Testis (tissue), 3 donors: Measurements from ENCODE around the gene PJA2. TPM values are rescaled to one million over a fixed set of nuclear protein-coding genes. Genes with fewer than 3 reads are reported as not detected.

Experiments
- DNase-seq: peaks from one replicate; pipeline ENCODE4 v3.0.0-alpha.2; 2019
- H3K27ac ChIP-seq, 2 donors: fragments of 200-600 bp; sonication (generic); one replicate each; pipeline ENCODE4 v1.5.1; 2019
- H3K27me3 ChIP-seq: fragments of 200-600 bp; sonication (generic); one replicate; pipeline ENCODE4 v1.5.1; 2019
- H3K36me3 ChIP-seq: fragments of 200-600 bp; sonication (generic); one replicate; pipeline ENCODE4 v1.5.1; 2017; ENCODE audit warnings: low read depth; ENCODE audit errors: missing control alignments
- H3K4me1 ChIP-seq: fragments of 200-600 bp; sonication (generic); one replicate; pipeline ENCODE4 v1.5.1; 2019
- H3K4me3 ChIP-seq, 2 donors: fragments of 200-600 bp; sonication (generic); one replicate each; pipeline ENCODE4 v1.5.1; 2017 to 2019
- H3K9me3 ChIP-seq: fragments of 200-600 bp; sonication (generic); one replicate; pipeline ENCODE4 v1.5.1; 2017
- CTCF ChIP-seq, 3 experiments: fragments of 450-650 bp in 2 of 3; fragments of 200-600 bp in 1 of 3; sonication (generic) in 1 of 3; IDR thresholded peaks; one replicate each; pipeline ENCODE4 v1.5.1; 2016 to 2019; ENCODE audit warnings: antibody characterized with exemption in 3 of 3, mild to moderate bottlenecking in 2 of 3, moderate library complexity in 1 of 3
- POLR2A ChIP-seq: fragments of 450-650 bp; IDR thresholded peaks from one replicate; pipeline ENCODE4 v1.6.1; 2017; ENCODE audit warnings: antibody characterized with exemption, mild to moderate bottlenecking, moderate library complexity
- WGBS, 2 donors: methylation state at CpG; one replicate each; pipeline ENCODE4 v1.1.5; 2018; 5-methylcytosine and 5-hydroxymethylcytosine counted together
- intact Hi-C: fragments of 100-400 bp; cut with DNase I; formaldehyde crosslinking; loops from one replicate; pipeline ENCODE4 v1.15.1; 2023; ENCODE audit warnings: low total_unique reads
- polyA plus RNA-seq: library from polyadenylated mRNA; stranded (reverse); fragments of 350-450 nt; fragmentation: Illumina TruSeq; extraction: RNeasy Lipid Tissue Mini Kit (QIAGEN cat#74804); gene quantifications from one replicate; pipeline ENCODE4 v1.2.3, GENCODE V29; 2014; ENCODE audit warnings: low read depth, low replicate concordance; ENCODE audit not compliant: insufficient read depth
- total RNA-seq, 2 donors: library from RNA; depleted of rRNA; stranded (reverse); fragments of >200 nt; gene quantifications; one replicate each; pipeline ENCODE4 v1.2.3, GENCODE V29; 2016

PJA2 gene
- total and polyA plus RNA-seq, 3 donors from 2014 or later, result 77.3 to 112 (median 105) TPM

GRCh38 chr5:109403469-109403868 is 6.3 kb downstream of the PJA2 start:
- no peaks in the 10 kb centered on the region for H3K36me3 ChIP-seq
- intact Hi-C loops, result no loop called here
- H3K27ac ChIP-seq, result no peak overlapping the region
- DNase-seq, result no peak
- H3K4me3 ChIP-seq, result no peak overlapping the region
- H3K9me3 ChIP-seq, result no peaks in the 10 kb centered on the region
- 95 to 97% methylated on average over 5 of the region's 5 CpGs for WGBS, 2 donors
- H3K27me3 ChIP-seq, result no peaks in the 10 kb centered on the region
- peaks cover 44% of the 10 kb centered on the region for H3K4me1 ChIP-seq
- no peak for TF ChIP-seq CTCF (IDR thresholded peaks at IDR 0.05)
- TF ChIP-seq POLR2A, result no peak

- Histone ChIP-seq H3K9me3 (no peaks in the 10 kb centered on the region), H3K27me3 (no peaks in the 10 kb centered on the region), H3K4me1 (peaks cover 34% of the 10 kb centered on the region), H3K27ac (peak overlapping the region in 1 of 2 donors; percentile 11), H3K4me3 (no peak overlapping the region), H3K36me3 (no peaks in the 10 kb centered on the region)
- 38 to 55% methylated on average over 6 of the region's 6 CpGs for WGBS, 2 donors
- DNase-seq, result peak; percentile 59
- no peak for TF ChIP-seq POLR2A
- TF ChIP-seq CTCF (IDR thresholded peaks at IDR 0.05), result no peak
- intact Hi-C loops, result no loop called here
Measured at GRCh38 chr5:109399092-109399759, 10.5 kb downstream of the PJA2 start.

GRCh38 chr5:109396965-109397364 is 12.8 kb downstream of the PJA2 start:
- no peak for TF ChIP-seq CTCF (IDR thresholded peaks at IDR 0.05)
- TF ChIP-seq POLR2A, result no peak
- DNase-seq, result no peak
- Histone ChIP-seq H3K27me3 (no peaks in the 10 kb centered on the region), H3K4me1 (peaks cover 32% of the 10 kb centered on the region), H3K9me3 (no peaks in the 10 kb centered on the region), H3K4me3 (no peak overlapping the region), H3K27ac (no peak overlapping the region), H3K36me3 (no peaks in the 10 kb centered on the region)
- WGBS, 2 donors, result 90 to 98% methylated on average over 2 of the region's 2 CpGs
- intact Hi-C loops, result no loop called here

- WGBS, 2 donors, result 55 to 66% methylated on average over 3 of the region's 3 CpGs
- peaks cover 17% of the 10 kb centered on the region for H3K4me1 ChIP-seq
- no peak overlapping the region for H3K27ac ChIP-seq
Measured at GRCh38 chr5:109394806-109395205, 15.0 kb downstream of the PJA2 start.

More at GRCh38 chr5:109394806-109395205, 15.0 kb downstream of the PJA2 start:
- Histone ChIP-seq H3K9me3 (no peaks in the 10 kb centered on the region), H3K4me3 (no peak overlapping the region), H3K27me3 (no peaks in the 10 kb centered on the region), H3K36me3 (no peaks in the 10 kb centered on the region)
- intact Hi-C loops, result no loop called here
- TF ChIP-seq POLR2A, result no peak
- TF ChIP-seq CTCF (IDR thresholded peaks at IDR 0.05), result no peak
- DNase-seq, result no peak
